ENCODE data around the gene TNFRSF4. TPM values are rescaled to one million over a fixed set of nuclear protein-coding genes. Genes with fewer than 3 reads are reported as not detected.

Gene TNFRSF4
- total and polyA plus RNA-seq, 9 of the 15 experiments (the other 6 are each of a cell fraction or from before 2014, with no cell fraction given) = 0.07 to 0.44 (median 0.19) TPM; not detected in 5

DNA sequence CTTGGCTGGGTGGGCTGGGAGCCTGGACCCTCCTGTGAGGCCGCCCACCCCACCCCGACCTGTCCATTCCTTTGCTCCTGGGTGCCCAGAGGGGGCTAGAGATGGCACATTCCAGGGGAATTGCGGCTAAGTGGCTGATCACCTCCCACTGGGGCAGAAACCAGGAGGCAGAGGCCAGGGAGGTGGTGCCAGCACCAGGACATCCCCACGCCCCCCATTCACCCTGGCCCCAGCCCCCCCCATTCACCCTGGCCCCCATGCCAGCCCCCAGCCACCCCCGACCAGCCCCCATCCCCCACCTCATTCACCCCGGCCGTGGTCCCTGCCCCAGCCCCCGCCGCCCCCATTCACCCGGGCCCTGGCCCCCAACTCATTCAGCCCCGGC lies 26.4 kb upstream of the TNFRSF4 start:
- WGBS (ENCODE audit: insufficient coverage, low coverage, missing lambda C conversion rate) = 73% methylated on average over 3 of the region's 11 CpGs
- Histone ChIP-seq H3K4me1 (replicated peaks in 1 of 2; ENCODE audit: control insufficient read depth in 2 of 2, insufficient read depth in 2 of 2, low read length in 2 of 2) (peaks cover 0 to 91% of the 10 kb centered on the region in 2 experiments; a peak in 3 of 5 replicates), H3K4me3 (no peak overlapping the region), H3K27ac (ENCODE audit: extremely low read depth, low read depth, low read length) (no peak overlapping the region), H3K9ac (ENCODE audit: insufficient read depth in 1 of 2, low read depth in 2 of 2, low read length in 2 of 2) (peak overlapping the region in 1 of 2 experiments; percentile 85; a peak in 2 of 4 replicates), H3K9me3 (replicated peaks; ENCODE audit: control insufficient read depth, insufficient read depth, low read depth, low read length) (no peaks in the 10 kb centered on the region), H3K27me3 (ENCODE audit: control insufficient read depth in 2 of 2, insufficient read depth in 2 of 2, low read length in 2 of 2) (no peaks in the 10 kb centered on the region), H3K9me1 (ENCODE audit: control insufficient read depth, insufficient read depth, low read length) (no peaks in the 10 kb centered on the region), H2AFZ (ENCODE audit: low read depth, low read length) (no peak overlapping the region), H4K20me1 (replicated peaks; ENCODE audit: control insufficient read depth, insufficient read depth, low read length) (no peaks in the 10 kb centered on the region), H3K36me3 (ENCODE audit: control insufficient read depth, insufficient read depth, low read length) (no peaks in the 10 kb centered on the region), H3K79me2 (ENCODE audit: control insufficient read depth, insufficient read depth, low read length) (no peaks in the 10 kb centered on the region), H3K4me2 (ENCODE audit: insufficient read depth, low read length) (no peak overlapping the region)
- FAIRE-seq (no peak), ATAC-seq (no peak), DNase-seq (ENCODE audit: extremely low read depth in 1 of 4, low spot score in 3 of 4) (no peak)
- intact Hi-C loops (cut with micrococcal nuclease) = no loop called here
- CTCF ChIA-PET (ENCODE audit: low intra/inter-chr PET ratio) = no interaction called here
- TF ChIP-seq, protein P1, sequence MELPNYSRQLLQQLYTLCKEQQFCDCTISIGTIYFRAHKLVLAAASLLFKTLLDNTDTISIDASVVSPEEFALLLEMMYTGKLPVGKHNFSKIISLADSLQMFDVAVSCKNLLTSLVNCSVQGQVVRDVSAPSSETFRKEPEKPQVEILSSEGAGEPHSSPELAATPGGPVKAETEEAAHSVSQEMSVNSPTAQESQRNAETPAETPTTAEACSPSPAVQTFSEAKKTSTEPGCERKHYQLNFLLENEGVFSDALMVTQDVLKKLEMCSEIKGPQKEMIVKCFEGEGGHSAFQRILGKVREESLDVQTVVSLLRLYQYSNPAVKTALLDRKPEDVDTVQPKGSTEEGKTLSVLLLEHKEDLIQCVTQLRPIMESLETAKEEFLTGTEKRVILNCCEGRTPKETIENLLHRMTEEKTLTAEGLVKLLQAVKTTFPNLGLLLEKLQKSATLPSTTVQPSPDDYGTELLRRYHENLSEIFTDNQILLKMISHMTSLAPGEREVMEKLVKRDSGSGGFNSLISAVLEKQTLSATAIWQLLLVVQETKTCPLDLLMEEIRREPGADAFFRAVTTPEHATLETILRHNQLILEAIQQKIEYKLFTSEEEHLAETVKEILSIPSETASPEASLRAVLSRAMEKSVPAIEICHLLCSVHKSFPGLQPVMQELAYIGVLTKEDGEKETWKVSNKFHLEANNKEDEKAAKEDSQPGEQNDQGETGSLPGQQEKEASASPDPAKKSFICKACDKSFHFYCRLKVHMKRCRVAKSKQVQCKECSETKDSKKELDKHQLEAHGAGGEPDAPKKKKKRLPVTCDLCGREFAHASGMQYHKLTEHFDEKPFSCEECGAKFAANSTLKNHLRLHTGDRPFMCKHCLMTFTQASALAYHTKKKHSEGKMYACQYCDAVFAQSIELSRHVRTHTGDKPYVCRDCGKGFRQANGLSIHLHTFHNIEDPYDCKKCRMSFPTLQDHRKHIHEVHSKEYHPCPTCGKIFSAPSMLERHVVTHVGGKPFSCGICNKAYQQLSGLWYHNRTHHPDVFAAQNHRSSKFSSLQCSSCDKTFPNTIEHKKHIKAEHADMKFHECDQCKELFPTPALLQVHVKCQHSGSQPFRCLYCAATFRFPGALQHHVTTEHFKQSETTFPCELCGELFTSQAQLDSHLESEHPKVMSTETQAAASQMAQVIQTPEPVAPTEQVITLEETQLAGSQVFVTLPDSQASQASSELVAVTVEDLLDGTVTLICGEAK (IDR thresholded peaks at IDR 0.05) = no peak
- TF ChIP-seq, protein P1 (CRISPR knock-in tag; IDR thresholded peaks at IDR 0.05) = no peak
- no peak for TF ChIP-seq ZFP36 (IDR thresholded peaks at IDR 0.05; ENCODE audit: low read depth, low read length, partially characterized antibody)
- no peak for TF ChIP-seq ZNF77 (CRISPR knock-in tag; IDR thresholded peaks at IDR 0.05)
- no peak for TF ChIP-seq BHLHE40 (IDR thresholded peaks at IDR 0.05; ENCODE audit: low read length)
- no peak for TF ChIP-seq BRD9 (IDR thresholded peaks at IDR 0.05; ENCODE audit: low read depth, partially characterized antibody)
- no peak for TF ChIP-seq ATF7 (IDR thresholded peaks at IDR 0.05)
- no peak for TF ChIP-seq RFX7 (CRISPR knock-in tag; IDR thresholded peaks at IDR 0.05)
- TF ChIP-seq ZBED1 (IDR thresholded peaks at IDR 0.05) = no peak
- TF ChIP-seq EGR1 (conservative IDR thresholded peaks at IDR 0.05) = no peak
- TF ChIP-seq ZNF589 (CRISPR knock-in tag; IDR thresholded peaks at IDR 0.05; ENCODE audit: low read depth) = no peak
- no peak for TF ChIP-seq ZNF717 (CRISPR knock-in tag; IDR thresholded peaks at IDR 0.05)
- TF ChIP-seq ZNF24 (IDR thresholded peaks at IDR 0.05) = no peak
- in situ Hi-C loops (cut with MboI) = no loop called here
- no TSS peak for BruUV-seq (replicated peaks)
- POLR2A ChIA-PET = interaction anchor here (1.2 kb wide), 1 partner anchor 9 kb away, joined by 6 read pairs; no protein-coding TSS in a partner anchor

All from K562 (cell line).